ENCODE measurements around the gene DCBLD2.

Gene DCBLD2

DNA sequence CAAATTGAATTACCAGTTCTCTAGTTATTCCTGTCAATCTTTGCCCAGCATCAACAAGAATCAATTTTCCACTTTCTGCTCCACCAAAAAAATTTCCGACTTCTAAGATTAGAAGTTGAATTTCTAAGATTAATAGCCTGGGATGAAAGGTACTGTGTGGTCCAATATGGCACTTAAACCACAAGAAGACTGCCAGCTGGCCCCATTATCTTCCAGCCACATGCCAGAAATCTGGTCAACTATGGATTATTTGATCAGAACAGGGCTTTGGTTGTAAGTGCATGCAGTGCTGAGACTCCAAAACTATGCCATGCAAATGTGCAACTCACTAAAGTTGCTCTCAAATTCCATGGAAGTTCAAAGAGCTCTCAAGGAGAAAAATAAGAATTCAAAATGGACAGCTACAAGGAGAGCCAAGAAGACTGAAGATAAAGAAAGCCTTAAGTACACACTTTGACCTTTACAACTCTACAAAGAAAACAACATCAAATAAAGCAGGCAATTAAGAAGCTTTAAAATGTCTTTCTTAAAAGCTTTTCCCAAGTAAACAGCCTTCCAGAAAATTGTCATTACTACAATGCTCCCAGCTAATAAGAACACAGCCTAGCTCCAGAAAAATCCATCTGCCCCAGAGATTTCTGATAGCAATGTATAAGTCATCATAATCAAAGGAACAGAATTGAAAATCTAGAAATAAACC, 74.1 kb downstream of the DCBLD2 start:
- DNase-seq: peak; percentile 46

DNA sequence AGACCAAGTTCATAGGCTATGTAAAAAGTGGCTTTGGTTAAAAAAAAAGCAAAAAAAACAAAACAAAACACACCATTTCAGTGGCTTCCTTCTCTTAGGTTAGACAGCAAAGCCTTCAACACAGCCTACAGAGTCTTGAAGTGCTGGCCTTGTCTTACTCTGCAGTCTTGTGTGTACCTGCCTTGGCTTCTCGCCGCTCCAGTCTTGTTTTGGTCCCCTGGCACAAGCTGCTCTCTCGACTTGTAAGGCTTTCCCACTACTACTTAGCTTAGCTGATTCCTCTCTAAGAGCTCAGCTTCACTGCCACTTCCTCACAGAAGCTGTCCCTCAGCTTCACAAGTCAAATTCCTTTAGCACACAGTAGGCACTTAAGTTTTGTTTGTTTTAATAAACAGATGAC, 75.4 kb downstream of the DCBLD2 start:
- no peak for DNase-seq

DNA sequence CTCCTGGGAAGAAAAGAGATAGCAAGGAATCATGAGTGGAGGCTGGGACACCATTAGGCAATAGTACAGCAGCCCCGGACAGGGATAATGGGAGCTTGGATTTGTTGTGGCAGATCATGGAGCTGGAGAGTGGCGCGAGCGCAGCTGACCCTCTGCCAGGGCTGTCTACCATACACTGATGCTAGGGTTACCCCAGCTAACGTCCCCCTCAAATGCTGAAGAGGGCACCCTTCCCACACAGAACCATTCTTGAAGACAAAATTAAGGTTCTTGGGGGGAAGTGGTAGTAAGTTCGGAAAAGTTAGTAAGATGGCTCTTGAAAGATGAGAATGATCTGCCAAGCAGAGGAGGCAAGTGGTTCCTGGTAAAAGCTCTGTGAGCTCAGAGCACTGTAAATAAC, 77.2 kb downstream of the DCBLD2 start:
- no peak for DNase-seq

GRCh38 chr3:98823791-98824190, 77.7 kb downstream of the DCBLD2 start:
- no peak for DNase-seq

DNA sequence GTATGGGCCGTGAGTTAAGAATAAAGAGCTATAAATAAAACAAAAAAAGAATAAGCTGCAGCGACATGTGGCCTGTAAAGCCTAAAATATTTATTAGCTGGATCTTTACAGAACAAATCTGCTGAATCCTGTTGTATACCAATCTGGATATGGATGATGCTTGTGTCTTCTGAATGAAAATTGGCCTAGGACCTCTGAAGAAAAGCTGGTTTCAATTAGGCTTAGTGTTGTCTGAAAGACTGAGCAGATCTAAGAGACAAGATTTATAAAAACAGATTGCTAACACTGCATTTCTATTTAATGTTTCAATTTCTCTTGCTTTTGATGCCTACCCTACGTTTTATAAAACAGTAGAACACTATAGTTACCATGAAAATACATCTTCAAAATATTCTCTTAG, 80.4 kb downstream of the DCBLD2 start:
- no peak for DNase-seq

DNA sequence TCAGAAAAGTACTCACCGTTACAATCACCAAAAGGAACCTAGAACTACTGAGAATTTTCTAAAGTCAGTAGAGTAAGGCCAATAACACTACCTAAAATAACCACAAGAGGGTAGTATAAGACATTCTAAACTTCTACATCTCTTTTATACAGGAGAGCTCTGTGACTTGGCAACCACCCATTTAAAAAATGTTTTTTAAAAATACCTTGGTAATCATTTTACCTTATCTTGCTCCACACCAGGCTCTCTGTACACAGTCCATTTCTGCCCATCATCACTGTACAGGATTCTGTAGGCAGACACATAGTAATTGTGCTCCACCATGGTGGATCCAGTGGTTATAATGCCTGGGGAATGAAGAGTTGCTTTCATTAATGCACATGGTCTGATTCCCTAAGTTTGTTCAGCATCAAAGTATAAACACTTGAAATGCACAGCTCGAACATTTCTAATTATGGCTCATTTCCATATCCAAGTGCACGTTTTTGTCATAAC, 83.9 kb downstream of the DCBLD2 start:
- no peak for DNase-seq

DNA sequence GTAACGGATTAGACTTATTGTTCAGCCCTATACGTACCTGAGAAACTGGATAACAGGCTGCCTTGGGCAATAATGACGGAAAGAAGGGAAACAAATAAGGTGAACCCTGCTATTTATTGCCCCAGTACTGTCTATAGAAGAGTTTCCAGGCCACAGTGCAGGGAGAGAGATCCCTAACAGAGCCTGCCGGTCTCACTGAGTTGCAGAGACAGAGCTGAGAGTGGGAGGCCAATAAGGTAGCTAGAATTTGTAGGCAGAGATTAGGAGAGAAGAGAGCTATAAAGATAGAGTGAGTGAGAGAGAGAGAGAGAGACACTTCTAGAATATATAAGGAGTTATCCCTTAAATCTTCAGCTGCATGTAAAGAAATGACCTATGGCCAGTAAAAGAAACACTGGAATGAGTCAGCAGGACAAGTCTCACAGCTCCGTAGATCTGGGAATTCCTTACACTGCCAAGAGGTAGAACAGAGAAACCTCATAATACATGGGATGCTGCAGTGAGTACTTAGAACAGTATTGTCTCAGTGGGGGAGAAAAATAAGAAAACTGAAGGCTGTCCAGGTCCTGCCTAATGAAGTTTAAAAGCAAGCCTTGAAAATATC, 86.6 kb downstream of the DCBLD2 start:
- no peak for DNase-seq

DNA sequence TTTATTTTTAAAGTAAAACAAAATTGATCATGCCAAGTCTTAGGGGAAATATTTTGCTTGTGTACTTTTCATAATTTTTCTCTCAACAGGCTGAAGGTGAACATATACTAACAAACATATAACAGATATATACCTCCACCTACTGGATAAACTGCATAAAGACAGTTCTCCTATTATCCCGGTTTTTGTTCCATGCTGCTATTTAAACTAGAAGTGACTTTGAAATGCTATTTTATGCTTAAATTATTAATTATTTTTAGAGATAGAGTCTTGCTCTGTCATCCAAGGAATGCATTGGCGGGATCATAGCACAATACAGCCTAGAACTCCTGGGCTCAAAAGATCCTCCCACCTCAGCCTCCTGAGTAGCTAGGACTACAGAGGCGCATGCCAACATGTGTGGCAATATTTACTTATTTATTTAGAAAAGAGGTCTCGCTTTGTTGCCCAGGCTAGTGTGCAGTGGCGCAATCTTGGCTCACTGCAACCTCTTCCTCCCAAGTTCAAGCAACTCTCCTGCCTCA, 88.6 kb downstream of the DCBLD2 start:
- DNase-seq: no peak

DNA sequence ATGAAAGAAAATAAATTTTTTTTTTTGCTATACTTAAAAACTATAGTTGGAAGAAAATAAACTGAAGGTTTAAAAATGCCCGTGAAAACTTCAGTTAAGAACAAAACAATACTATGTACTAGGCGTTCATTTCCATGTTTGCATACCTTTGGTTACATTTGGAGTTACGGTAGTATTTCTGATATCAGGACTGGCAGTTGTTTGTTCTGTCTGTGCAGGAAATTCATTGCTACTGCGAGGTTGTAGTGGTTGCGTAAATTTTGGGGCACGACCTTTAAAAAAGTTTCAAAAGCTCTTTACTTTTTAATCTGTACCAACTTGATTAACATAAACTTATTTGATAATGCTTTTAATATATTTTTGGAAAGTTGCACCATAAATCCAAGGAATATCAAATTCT, 90.4 kb downstream of the DCBLD2 start:
- no peak for DNase-seq

DNA sequence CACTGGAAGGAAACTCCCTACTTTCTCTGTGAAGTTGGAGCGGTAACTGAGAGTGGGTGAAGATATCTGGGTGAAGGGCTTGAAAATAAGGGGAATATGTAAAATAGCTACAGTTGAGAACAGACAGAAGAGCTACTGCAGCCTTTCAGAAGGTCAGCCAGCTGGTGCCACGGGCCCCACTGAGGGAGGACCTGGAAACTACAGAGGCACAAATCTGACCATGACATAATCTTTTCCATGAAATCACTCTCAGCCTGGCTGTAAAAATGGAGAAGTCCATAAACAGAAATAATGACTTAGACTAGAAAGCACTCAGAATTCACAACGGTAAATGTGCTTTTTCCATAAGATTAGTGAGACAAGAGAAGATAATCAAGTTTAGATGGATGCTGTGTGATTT, 91.9 kb downstream of the DCBLD2 start:
- peak; percentile 31 for DNase-seq

GRCh38 chr3:98808071-98808470, 93.4 kb downstream of the DCBLD2 start:
- DNase-seq: no peak

GRCh38 chr3:98807561-98807960, 93.9 kb downstream of the DCBLD2 start:
- DNase-seq: no peak

GRCh38 chr3:98807011-98807410, 94.5 kb downstream of the DCBLD2 start:
- DNase-seq: no peak

DNA sequence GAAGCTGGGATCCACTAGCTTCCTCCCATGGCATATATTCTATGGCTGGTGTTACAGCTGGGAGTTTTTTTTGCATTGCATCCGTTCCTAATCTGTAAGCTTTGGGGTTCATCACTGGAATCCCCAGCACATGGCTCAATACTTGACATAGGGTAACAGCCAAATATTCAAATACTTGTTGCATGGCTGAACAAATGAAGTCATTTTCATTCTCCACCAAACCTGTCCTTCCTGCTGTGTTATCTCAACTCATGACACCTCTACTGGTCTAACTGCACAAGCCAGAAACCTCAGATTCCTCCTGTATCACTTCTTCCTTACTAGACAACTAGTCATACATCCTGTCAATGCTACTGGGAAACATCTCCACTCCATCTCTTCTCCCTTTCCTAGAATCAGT, 95.0 kb downstream of the DCBLD2 start:
- no peak for DNase-seq

DNA sequence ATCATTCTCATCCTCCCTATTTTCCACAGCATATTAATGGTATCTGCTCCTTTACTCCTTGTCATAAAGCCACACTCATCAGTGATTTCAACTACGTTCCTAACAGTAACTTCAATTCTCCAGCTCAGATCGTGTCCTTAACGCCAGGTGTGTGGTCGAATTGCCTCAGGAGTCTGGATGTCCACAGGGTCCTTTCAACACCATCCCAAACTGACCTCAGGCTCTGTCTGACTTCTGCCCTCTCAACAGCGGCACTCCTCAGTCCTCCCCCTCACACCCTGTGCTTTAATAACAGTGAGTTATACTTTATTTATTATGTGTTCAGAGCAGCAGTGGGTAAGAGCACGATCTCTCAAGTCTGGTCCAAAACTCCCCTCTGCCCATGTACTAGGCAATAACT, 95.9 kb downstream of the DCBLD2 start:
- DNase-seq: no peak

- no peak for DNase-seq
Measured at GRCh38 chr3:98801043-98801747, 100.3 kb downstream of the DCBLD2 start.

GRCh38 chr3:98800401-98800800, 101.1 kb downstream of the DCBLD2 start:
- no peak for DNase-seq

- DNase-seq: no peak
Measured at GRCh38 chr3:98799479-98799878, 102.0 kb downstream of the DCBLD2 start.

DNA sequence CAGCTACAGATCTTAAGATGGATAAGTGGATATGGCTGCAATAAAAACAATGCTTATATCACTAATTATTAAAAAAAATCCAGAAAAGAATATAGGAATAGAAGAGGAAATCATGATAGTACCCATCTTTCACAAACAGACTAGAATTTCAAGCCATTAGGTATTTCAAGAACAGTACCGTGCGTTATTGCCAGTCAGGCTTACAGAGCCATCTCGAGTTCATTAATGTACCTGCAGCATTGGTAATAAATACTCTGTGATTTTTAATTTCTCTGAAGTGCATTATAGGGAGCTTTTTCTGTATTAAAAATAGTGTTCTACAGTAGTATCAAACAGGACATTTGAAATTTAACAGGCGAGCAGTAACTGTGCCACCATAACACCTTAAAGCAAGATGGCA, 102.7 kb downstream of the DCBLD2 start:
- DNase-seq: no peak

DNA sequence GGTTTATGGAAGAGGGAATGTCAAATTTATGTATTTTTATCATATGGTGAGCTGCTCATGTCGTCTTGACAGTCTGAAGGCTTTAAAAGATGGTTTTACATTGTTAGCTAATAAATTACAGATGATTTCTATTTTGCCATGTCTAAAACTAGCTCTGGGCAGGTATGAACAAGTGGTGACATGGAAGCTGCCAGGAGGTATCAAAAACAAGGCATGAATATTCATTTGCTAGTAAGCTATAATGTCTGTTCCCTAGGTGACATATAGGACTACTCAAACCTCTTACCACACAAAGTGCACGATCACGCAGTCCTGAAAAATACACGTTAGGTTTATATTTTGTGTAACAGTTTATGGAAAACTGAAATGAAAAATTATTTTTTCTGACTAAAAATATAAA, 103.6 kb downstream of the DCBLD2 start:
- no peak for DNase-seq

GRCh38 chr3:98796334-98796733, 105.2 kb downstream of the DCBLD2 start:
- DNase-seq: no peak

- no peak for DNase-seq
Measured at GRCh38 chr3:98793971-98794370, 107.5 kb downstream of the DCBLD2 start.

GRCh38 chr3:98791341-98792325, 109.9 kb downstream of the DCBLD2 start:
- DNase-seq: no peak
